NCI-H2227 (cell line): ENCODE data around the gene BIRC6.

Experiments used
- DNase-seq: peaks from one replicate; lab custom pipeline; 2025; ENCODE audit not compliant: unreplicated experiment; lab: John Stamatoyannopoulos, UW

Gene BIRC6

DNA sequence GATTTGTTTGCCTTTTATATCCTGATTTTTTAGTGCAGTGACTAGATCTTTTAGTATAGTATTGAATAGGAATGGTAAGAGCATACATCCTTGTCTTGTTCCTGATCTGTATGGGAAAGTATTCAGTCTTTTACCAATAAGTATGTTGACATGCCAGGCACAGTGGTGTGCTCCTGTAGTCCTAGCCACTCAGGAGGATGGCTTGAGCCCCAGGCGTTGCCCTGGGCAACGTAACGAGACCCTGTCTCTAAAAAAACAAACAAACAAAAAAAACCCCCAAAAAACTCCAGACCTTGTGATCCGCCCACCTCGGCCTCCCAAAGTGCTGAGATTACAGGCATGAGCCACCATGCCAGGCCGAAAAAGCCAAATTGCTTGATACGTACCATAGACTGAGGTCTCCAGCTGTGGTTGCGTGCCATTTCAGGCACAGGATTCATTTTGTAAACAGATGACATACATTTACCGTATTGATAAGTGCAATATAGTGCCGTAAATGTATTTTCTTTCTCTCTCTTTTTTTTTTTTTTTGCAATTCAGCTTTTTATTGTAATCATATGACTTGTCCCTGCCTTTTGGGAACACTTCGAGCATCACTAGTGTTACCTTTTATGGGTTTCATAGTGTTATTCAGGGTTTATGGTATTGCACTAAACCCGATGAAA, 18.5 kb downstream of the BIRC6 start:
- no peak for DNase-seq

DNA sequence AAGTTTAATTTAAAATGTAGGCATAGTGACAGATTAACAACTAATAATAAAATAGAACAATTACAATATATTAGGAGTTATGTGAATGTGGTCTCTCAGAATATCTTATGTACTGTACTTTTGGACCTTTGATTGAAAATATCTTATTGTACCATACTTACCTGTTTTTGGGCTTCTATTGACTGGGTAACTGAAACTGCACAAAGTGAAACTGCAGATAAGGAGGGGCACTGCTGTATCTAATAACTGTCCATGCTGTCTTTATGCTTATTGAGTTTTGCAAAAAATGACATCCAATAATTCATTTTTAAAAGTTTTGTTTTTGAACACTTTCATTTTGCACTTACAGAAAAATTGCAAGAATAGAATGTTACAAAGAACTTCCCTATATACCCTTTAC, 19.9 kb downstream of the BIRC6 start:
- no peak for DNase-seq

DNA sequence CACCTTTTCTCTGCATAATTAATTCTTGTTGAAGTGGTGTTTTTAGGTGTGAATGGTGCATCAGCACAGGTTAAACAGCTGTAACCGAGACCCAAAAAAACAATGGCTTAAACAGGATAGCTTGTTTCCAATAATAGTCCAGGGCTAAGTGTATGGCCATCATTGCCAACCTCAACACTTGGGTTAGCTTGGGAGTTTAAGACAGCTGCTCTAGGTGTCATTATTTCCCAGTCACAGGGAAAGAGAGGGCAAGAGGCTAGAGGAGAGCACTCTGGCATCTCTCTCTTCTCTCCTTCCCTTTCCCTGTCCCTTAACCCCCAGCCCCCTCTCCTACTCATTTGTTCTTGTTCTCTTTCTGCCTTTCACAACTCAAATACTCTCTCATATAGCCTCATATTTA, 21.1 kb downstream of the BIRC6 start:
- DNase-seq: no peak

DNA sequence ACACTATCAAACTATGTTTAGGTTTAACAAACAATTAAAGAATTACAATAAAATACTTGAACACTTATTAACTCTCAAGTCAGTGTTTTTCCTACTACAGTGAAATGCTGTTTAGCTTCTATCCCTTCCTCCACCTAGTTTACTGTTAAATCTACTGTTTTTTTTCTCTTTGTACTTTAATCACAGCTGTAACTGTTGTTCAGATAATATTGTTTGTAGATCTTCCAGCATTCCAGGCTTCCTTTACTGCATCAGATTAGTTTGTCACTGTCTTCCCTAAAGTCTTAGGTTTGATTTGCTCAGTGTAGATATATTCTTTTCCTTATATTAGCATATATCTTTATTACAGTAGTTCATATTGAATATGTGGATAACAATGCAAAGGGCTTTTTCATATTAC, 22.5 kb downstream of the BIRC6 start:
- no peak for DNase-seq

DNA sequence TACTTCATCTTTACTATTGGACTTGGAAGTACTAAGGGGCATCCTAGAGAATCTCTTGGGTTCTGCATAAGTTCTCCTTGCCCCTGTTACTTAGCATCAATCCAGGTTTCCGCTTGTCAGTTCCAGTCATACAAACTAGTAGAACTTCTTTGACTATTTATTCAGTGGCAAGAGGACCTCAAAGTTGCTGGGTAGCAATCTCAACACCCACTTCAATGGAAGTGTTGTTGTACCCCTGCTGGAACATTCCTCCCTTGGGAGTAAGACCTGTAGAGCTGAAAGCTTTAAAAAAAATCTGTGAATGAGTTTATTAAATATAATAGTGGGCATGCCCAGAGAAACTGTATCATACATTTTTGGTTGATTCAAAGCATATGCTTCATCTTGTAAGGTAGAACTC, 27.0 kb downstream of the BIRC6 start:
- no peak for DNase-seq

DNA sequence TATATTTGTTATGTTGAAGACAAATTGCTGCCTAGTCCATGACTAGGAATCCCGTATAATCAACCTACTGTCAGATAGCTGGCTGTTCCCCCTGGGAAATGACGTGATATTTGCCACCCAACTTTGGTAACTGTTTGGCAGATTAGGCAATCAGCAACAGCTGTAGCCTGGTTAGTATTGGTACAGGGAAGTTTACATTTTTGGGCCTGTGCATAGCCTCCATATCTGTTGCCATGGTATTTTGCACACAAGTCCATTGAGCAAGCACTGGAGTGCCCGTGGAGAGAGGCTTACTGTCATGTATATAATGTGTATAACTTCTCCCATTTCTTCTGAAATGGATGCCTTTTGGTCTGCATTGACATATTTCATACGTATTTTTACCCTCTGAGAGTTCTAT, 27.7 kb downstream of the BIRC6 start:
- DNase-seq: no peak

DNA sequence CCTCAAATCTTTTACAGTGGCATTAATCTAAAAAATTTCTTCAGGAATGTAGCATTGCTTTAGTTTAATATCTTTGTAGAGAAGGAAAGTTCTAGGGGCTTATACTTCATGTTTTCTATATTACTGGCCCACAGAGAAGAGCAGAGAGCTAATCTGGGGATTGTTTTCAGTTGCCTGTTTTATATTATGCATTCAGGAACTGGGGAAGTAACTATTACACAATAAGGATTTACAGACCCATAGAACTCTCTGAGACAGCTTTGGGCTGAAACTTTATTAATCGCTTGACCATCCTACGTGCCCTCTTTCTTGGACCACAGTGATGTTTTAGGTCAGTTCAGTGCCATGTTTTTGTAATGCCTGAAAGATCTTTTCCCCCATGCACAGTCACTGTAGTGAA, 29.9 kb downstream of the BIRC6 start:
- DNase-seq: no peak

DNA sequence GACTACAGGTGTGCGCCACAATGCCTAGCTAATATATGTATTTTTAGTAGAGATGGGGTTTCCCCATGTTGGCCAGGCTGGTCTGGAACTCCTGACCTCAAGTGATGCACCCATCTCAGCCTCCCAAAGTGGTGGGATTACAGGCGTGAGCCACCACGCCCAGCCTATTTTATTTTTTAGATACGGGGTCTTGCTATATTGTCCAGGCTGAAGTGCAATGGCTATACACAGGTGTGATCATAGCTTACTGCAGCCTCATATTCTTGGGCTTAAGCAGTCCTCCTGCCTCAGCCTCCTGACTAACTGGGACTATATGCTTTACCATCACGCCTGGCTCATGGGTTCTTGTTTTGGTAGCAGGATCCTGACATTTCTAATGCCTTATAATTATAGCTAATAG, 42.4 kb downstream of the BIRC6 start:
- no peak for DNase-seq

DNA sequence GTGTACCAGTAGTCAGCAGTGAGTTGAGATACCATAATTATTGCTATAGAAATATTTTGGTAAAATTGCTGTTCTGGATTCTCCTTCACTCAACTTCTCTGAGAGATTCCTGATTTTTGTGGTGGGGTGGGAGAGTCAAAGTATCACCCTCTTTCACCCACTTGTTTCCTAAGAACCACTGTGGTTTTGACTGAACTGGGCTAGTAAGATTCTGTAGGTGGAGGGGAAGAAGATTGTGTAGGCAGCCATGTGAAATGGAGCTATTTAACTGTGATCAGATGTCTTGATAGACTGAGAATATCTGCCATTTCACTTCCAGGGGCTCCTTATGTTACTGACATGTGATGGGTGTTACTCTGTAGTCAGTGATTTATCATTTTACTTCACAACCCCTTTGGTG, 45.3 kb downstream of the BIRC6 start:
- DNase-seq: no peak

DNA sequence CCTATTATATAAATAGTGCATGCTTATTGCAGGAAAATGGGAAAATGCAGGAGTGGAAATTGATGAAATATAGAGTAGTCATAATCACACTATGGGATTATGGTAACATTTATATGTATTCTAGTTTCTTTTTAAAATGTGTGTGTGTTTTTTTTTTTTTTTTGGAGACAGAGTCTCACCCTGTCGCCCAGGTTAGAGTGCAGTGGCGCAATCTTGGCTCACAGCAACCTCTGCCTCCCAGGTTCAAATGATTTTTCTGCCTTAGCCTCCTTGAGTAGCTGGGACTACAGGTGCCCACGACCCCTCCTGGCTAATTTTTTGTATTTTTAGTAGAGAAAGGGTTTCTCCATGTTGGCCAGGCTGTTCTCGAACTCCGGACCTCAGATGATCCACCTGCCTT, 47.0 kb downstream of the BIRC6 start:
- DNase-seq: no peak

DNA sequence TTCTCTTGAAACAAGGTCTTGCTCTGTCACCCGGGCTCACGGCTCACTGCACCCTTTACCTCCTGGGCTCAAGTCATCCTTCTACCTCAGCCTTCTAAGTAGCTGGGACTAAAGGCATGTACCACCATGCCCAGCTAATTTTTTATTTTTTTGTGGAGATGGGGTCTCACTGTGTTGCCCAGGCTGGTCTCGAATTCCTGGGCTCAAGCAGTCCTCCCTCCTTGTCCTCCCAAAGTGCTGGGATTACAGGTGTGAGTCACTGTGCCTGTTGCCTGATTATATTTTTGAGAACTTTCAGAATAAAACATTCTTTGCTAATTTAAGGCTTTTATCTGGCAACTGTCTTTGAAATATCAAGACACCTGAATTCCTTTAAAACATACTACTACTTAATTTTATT, 47.9 kb downstream of the BIRC6 start:
- DNase-seq: no peak

DNA sequence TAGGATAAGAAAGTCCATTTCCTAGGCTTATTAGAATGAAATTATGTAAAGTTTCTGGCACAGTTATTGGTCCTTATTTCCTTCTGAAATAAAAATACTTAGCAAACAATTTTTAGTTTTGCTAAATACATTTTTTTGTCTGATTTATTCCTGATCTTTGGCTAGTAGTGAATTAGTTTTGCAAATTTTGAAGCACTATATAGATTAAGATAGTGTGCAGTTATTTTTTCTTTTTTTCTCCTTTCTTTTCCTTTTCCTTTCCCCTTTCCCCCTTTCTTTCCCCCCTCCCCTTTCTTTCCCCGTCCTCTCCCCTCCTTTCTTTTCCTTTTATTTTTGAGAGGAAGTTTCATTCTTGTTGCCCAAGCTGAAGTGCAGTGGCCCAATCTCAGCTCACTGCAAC, 59.7 kb downstream of the BIRC6 start:
- DNase-seq: no peak

DNA sequence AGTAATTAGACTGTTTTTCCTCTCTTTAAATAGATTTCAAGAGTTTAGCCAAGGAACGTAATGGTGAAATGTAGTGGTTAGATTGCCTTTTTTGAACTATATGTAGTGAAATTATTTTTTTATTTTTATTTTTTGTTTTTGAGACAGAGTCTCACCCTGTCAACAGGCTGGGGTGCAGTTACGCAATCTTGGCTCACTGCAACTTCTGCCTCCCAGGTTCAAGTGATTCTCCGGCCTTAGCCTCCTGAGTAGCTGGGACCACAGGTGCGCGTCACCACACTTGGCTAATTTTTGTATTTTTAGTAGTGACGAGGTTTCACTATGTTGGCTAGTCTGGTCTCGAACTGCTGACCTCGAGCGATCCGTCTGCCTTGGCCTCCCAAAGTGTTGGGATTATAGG, 60.8 kb downstream of the BIRC6 start:
- DNase-seq: no peak

DNA sequence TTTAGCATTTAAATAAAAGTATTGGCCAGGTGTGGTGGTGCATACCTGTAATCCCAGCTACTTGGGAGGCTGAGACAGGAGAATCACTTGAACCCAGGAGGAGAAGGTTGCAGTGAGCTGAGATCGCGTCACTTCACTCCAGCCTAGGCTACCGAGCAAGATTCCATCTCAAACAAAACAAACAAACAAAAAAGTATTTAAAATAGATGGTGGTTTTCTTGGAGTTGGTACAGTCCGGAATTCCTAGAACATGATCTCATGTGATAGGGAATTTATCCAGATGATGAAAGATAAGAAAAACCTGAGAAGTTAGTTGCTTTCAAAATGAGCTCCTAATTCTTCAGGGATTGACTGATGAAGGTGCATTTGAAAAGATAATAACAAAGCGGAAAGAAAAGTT, 62.0 kb downstream of the BIRC6 start:
- DNase-seq: no peak

DNA sequence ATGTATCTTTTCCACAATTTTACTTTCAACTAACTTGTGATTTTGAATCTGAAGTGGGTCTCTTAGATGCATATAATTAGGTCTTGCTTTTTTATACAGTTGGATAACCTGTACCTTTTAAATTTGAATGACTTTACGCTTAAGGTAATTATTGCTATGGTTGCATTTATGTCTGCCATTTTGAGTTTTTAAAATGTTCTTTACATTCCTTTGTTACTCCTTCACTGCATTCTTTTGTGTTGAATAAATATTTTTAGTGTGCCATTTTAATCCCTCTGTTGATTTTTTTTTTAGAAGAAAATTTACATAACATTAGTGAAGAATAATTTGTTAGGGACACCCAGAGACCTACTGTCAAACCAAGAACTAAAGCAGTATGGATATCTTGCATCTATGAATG, 65.3 kb downstream of the BIRC6 start:
- DNase-seq: no peak

DNA sequence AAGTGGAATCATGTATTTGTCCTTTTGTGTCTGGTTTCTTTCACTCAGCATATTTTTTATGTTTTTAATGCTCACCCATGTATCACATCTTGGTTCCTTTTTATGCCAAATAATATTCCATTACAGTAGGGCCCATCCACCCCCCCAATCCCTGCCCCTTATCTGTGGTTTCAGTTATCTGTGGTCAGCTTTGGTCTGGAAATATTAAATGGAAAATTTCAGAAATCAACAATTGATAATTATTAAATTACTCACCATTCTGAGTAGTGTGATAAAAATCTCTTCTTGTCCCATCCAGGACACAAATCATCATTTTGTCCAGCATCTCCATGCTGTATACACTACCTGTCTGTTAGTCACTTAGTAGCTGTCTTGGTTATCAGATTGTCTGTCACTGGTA, 66.7 kb downstream of the BIRC6 start:
- DNase-seq: no peak

DNA sequence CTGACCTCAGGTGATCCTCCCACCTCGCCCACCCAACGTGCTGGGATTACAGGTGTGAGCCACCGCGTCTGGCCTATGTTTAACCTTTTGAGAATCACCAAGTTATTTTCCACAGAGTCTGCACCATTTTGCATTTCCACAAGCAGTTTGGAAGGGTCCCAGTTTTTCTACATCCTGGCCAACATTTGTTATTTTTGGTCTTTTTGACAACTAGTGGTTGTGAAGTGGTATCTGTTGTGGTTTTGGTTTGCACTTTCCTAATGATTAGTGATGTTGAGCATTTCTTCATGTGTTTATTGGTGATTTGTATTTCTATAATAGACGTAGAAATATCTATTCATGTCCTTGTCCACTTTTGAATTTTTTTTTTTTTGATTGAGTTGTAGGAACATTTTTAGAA, 67.9 kb downstream of the BIRC6 start:
- no peak for DNase-seq

DNA sequence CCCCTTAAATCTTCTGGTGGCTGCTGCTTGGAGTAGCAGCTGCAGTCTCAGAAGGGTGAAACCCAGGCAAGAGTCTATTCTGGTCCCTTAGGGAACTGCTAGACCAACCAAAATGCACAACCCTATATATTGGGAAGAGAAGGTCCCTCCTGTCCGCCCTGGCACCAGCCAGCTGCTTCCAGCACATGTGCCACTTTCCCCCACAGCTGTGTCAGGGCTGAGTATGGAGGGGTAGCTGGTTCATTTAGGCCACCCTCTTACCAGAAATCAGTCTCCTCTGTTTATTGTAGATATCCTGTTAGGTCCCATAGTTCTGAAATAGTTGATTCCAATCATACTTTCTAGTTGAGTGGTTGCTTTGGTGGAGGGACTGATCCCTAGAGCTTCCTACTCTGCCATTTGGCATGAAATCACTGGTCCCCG, 68.9 kb downstream of the BIRC6 start:
- no peak for DNase-seq

DNA sequence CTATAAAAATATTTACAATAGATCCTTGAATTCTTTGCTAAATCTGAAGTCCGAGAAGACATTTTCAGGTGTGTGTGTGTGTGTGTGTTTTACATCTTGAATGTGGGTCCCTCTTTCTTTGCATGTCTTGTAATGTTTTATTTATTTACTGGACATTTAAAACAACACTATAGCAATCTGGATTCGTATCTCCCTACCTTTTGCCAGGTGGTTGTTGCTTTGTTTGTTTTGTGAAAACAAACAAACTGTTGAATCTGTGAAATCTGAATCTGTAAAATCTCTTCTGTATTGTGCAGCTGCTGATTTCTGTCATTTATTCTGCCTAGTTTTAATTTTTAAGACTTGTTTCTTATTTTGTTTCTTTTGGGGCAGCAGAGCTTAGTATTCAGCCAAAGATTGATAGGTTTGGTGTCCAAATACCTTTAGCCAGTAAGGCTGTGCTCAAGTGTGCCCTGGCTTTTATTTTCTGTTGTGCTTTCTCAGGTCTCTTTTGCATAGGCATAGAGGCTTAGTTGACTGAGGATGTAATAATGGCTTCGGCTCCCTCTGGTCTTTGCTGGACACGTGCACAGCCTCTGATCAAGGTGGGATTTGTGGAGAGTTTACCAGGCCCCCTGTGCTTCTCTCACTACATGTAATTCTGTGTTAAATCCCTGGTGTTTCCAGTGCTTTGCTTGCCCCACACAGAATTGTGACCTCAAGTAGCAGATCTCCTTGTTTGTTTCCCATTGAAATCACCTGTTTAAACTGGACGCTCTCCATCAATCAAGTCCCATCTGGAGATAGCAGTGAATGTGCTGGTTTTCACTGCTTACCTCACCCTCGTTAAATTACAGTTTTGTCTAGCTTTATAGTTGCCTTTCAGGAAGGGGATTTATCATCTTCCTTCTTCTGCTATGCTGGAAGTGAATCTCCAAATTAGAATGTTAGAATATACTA, 71.1 kb downstream of the BIRC6 start:
- peak; percentile 33 for DNase-seq

DNA sequence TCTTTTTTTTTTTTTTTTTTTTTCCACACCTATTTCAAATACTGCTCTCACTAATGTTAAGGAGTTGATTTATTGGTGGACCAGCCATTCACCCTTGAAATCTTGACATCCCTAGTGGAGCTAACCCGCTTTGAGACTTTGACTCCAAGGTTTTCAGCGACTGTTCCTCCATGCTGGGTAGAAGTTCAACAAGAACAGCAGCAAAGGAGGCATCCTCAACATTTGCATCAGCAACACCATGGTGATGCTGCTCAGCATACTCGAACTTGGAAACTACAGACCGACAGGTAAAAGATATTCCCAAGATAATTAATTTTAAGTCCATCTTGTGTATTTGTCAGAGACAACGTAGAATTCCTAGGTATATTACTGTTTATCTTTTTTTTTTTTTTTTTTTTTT, 74.0 kb downstream of the BIRC6 start:
- no peak for DNase-seq

DNA sequence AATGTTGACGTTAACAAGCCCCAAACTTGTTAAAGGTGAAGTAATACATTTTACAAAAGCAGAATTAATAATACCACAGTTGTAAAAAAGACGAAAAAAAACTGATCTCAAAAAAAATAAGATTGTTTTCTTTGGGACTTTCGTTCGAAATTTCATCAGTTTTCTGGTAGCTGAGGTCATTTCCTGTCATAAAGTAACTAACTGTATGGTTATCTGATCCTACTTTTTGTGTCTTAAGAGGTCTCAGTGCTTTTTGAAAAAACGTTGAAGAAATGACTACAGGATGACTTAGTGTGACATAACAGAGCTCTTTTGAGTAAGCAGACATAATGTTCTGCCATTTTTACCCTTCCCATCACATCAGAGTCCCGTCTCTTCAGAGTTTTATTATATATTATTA, 79.3 kb downstream of the BIRC6 start:
- no peak for DNase-seq

DNA sequence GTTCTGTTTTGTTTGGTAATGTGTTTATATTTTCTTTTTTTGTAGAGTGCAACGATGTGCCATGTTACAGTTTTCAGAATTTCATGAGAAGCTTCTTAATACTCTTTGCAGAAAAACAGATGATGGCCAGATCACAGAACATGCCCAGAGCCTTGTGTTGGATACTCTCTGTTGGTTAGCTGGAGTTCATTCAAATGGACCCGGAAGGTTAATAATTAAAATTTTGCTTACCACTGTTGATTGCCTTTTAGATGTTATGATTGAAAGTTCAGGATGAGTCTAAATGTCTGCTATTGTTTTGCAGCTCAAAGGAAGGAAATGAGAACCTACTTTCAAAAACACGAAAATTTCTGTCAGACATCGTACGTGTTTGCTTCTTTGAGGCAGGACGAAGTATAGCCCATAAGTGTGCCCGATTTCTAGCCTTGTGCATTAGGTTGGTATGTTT, 85.2 kb downstream of the BIRC6 start:
- no peak for DNase-seq

DNA sequence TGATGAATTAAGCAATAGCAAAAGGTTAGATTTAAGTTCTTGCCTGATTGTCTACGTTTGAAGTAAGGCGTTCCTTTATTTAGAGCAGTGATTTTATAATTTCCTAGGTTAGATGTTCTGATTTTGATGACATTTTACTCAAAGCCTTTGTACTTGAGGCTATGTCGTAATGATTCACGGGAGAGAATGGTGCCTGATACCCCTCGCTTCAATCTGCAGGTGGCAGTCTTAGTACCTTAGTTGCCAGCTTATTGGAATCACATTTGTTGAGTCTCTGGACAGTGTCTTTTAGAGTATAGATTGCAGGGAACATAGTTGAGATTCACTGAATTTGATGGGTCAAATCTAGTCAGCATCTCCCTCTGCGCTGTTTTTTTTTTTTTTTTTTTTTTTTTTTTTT, 89.5 kb downstream of the BIRC6 start:
- no peak for DNase-seq
